Endodermal cell (in vitro differentiated cells): ENCODE results near the gene BPTF. TPM values are rescaled to one million over a fixed set of nuclear protein-coding genes. Genes with fewer than 3 reads are reported as not detected.
A peak's percentile ranks its signal among the peaks of the same experiment; 100 is the strongest.
"Not testable (repeated sequence)": the region's sequence is repeated elsewhere in the genome, so short reads cannot be mapped to it uniquely, and the experiment has no call there.

Source experiments
- DNase-seq: peaks from one replicate; pipeline ENCODE4 v3.0.0-alpha.2; 2017
- H3K27ac ChIP-seq: 2 replicates; pipeline ENCODE4 v1.5.1; 2013; ENCODE audit warnings: mild to moderate bottlenecking, low read depth, low read length, moderate library complexity
- H3K27me3 ChIP-seq: 2 replicates; pipeline ENCODE4 v1.6.1; 2013; ENCODE audit warnings: mild to moderate bottlenecking, low read length, moderate library complexity; ENCODE audit not compliant: insufficient read depth, control insufficient read depth, poor library complexity, severe bottlenecking
- H3K36me3 ChIP-seq: 2 replicates; pipeline ENCODE4 v1.7.0; 2013; ENCODE audit warnings: mild to moderate bottlenecking, low read length, moderate library complexity; ENCODE audit not compliant: control insufficient read depth, insufficient read depth
- H3K4me1 ChIP-seq: one replicate; pipeline ENCODE4 v1.7.0; 2013; ENCODE audit warnings: low read length; ENCODE audit not compliant: control insufficient read depth, insufficient read depth
- H3K4me3 ChIP-seq: 2 replicates; pipeline ENCODE4 v1.5.1; 2013; ENCODE audit warnings: mild to moderate bottlenecking, low read length, moderate library complexity
- H3K9ac ChIP-seq: 2 replicates; pipeline ENCODE4 v1.6.1; 2013; ENCODE audit warnings: mild to moderate bottlenecking, low read length, moderate library complexity; ENCODE audit not compliant: poor library complexity, severe bottlenecking; ENCODE audit errors: extremely low read depth
- H3K9me3 ChIP-seq: 2 replicates; pipeline ENCODE4 v1.6.1; 2013; ENCODE audit warnings: mild to moderate bottlenecking, low read length, moderate library complexity; ENCODE audit not compliant: control insufficient read depth
- H3K27ac Mint-ChIP-seq: 2 replicates; pipeline ENCODE4 v1.8.0; 2020; ENCODE audit warnings: mixed read lengths
- H3K27me3 Mint-ChIP-seq: 2 replicates; pipeline ENCODE4 v1.8.0; 2021; ENCODE audit warnings: mild to moderate bottlenecking, mixed read lengths; ENCODE audit not compliant: insufficient read depth
- H3K36me3 Mint-ChIP-seq: 2 replicates; pipeline ENCODE4 v1.8.0; 2020; ENCODE audit warnings: low read depth, mixed read lengths
- H3K4me1 Mint-ChIP-seq: 2 replicates; pipeline ENCODE4 v1.8.0; 2020; ENCODE audit warnings: mixed read lengths
- H3K4me3 Mint-ChIP-seq: 2 replicates; pipeline ENCODE4 v1.8.0; 2020; ENCODE audit warnings: mild to moderate bottlenecking, moderate library complexity, mixed read lengths
- H3K9me3 Mint-ChIP-seq: 2 replicates; pipeline ENCODE4 v1.8.0; 2020; ENCODE audit warnings: mild to moderate bottlenecking, mixed read lengths
- CTCF ChIP-seq: fragments of 200-600 bp; sonication (generic); conservative IDR thresholded peaks from 2 replicates; pipeline ENCODE4 v1.5.0; 2021; ENCODE audit warnings: antibody characterized with exemption, mild to moderate bottlenecking
- WGBS, 2 experiments: methylation state at CpG; one replicate each; pipeline versions ENCODE4 v1.1.5 to v1.1.7; 2013; ENCODE audit warnings: missing lambda C conversion rate in 2 of 2, mixed read lengths in 1 of 2; ENCODE audit not compliant: insufficient coverage in 1 of 2, insufficient read length in 1 of 2; 5-methylcytosine and 5-hydroxymethylcytosine counted together
- total RNA-seq, 2 donors: library from RNA; stranded (reverse); fragmentation: NEBNext Ultra II Directional in 1 of 2; extraction: Animal tissue kit (Norgen Biotek cat#: 25700) in 1 of 2; gene quantifications; 2 replicates in 1 of 2; 3 replicates in 1 of 2; pipeline ENCODE4 v1.2.1, GENCODE V29; 2021

Gene BPTF
- total RNA-seq, 2 donors from 2014 or later = 184 to 198 TPM

- Histone ChIP-seq H3K9ac (peak overlapping the region; percentile 70), H3K36me3 (peaks cover 48% of the 10 kb centered on the region), H3K27me3 (no peaks in the 10 kb centered on the region), H3K4me1 (no peaks in the 10 kb centered on the region), H3K27ac (peak overlapping the region; percentile 40), H3K9me3 (no peaks in the 10 kb centered on the region), H3K4me3 (peak overlapping the region; percentile 80)
- Mint-ChIP-seq H3K36me3 (peaks cover 40% of the 10 kb centered on the region), H3K9me3 (no peaks in the 10 kb centered on the region), H3K4me1 (peaks cover 24% of the 10 kb centered on the region), H3K27ac (peak overlapping the region; percentile 97), H3K4me3 (peak overlapping the region; percentile 54), H3K27me3 (no peaks in the 10 kb centered on the region)
- WGBS, 2 experiments = 11 to 18% methylated on average over 5 to 8 of the region's 8 CpGs
- peak; percentile 97 for DNase-seq
- TF ChIP-seq CTCF = peak; percentile 24
These were observed 149.3 kb downstream of the BPTF start for GRCh38 chr17:67974598-67975066.

GRCh38 chr17:67976306-67976705 is 151.0 kb downstream of the BPTF start:
- peaks cover 42% of the 10 kb centered on the region for H3K36me3 ChIP-seq
- Mint-ChIP-seq H3K4me1 (peaks cover 24% of the 10 kb centered on the region), H3K27ac (peak overlapping the region; percentile 52), H3K36me3 (peaks cover 49% of the 10 kb centered on the region)
- H3K9me3 Mint-ChIP-seq, H3K27me3 Mint-ChIP-seq, H3K27me3 ChIP-seq, H3K27ac ChIP-seq, H3K9me3 ChIP-seq, H3K4me3 Mint-ChIP-seq, H3K4me3 ChIP-seq, H3K9ac ChIP-seq, H3K4me1 ChIP-seq: not testable (repeated sequence)
- 91 to 93% methylated on average over 4 to 6 of the region's 6 CpGs for WGBS, 2 experiments
- DNase-seq = peak; percentile 51

- H3K27me3 ChIP-seq = no peaks in the 10 kb centered on the region
These were observed 155.2 kb downstream of the BPTF start for GRCh38 chr17:67980456-67980855.

GRCh38 chr17:67980883-67981282 is 155.6 kb downstream of the BPTF start:
- not testable (repeated sequence) for H3K27ac ChIP-seq, H3K4me3 Mint-ChIP-seq, H3K4me3 ChIP-seq, H3K9ac ChIP-seq, H3K4me1 ChIP-seq, H3K9me3 Mint-ChIP-seq, DNase-seq, H3K9me3 ChIP-seq, H3K27ac Mint-ChIP-seq, H3K27me3 ChIP-seq, H3K4me1 Mint-ChIP-seq, H3K27me3 Mint-ChIP-seq
- 67 to 100% methylated on average over 1 to 3 of the region's 3 CpGs for WGBS, 2 experiments
- peaks cover 30% of the 10 kb centered on the region for H3K36me3 ChIP-seq
- H3K36me3 Mint-ChIP-seq = peaks cover 42% of the 10 kb centered on the region

More at GRCh38 chr17:67980456-67980855, 155.2 kb downstream of the BPTF start:
- no peaks in the 10 kb centered on the region for H3K9me3 ChIP-seq
- peaks cover 34% of the 10 kb centered on the region for H3K36me3 ChIP-seq
- DNase-seq = no peak
- Mint-ChIP-seq H3K27ac (peak overlapping the region; percentile 84), H3K4me1 (peaks cover 7% of the 10 kb centered on the region), H3K4me3 (no peak overlapping the region), H3K36me3 (peaks cover 46% of the 10 kb centered on the region), H3K9me3 (no peaks in the 10 kb centered on the region), H3K27me3 (no peaks in the 10 kb centered on the region)
- no peak for TF ChIP-seq CTCF
- no peaks in the 10 kb centered on the region for H3K4me1 ChIP-seq
- H3K27ac ChIP-seq = no peak overlapping the region
- WGBS, 2 experiments = 100% methylated on average over 1 of the region's 2 CpGs; no CpG with 5 or more reads in 1 of the 2 experiments
- no peak overlapping the region for H3K4me3 ChIP-seq
- H3K9ac ChIP-seq = no peak overlapping the region
